Stimulated activated naive CD8-positive, alpha-beta T cell treated with anti-CD3 and anti-CD28 coated beads, Interleukin-15, Interleukin-2, amounts not matched to agents 100 U/mL and 50 U/mL, for 24 hours (primary cell): Measurements from ENCODE around the gene MPL.

Experiments used
- ATAC-seq: fragments of 150-1000 bp; cut with Tn5 transposase; one replicate; pipeline ENCODE4 v1.10.0; 2021
- DNase-seq: peaks from one replicate; pipeline ENCODE4 v3.0.0; 2021

The MPL gene

DNA sequence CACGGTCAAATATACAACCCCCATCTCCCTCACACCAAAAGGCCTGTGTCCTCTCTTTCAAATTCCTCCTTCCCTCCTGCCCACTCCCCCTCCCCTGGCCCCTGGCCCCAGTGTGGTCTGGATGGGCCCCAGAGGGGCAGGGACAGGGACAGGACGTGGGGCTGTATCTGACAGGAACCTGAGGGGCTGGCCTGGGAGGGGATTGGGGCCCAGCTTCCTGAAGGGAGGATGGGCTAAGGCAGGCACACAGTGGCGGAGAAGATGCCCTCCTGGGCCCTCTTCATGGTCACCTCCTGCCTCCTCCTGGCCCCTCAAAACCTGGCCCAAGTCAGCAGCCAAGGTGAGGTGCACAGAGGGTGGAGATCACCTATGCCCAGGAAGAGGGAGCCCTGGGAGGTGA is at the start of gene MPL:
MPL (plus strand) TSS at position 231 of the 400 bp plus-strand sequence; CDS start at position 262, 31 bp downstream.
- DNase-seq (no peak), ATAC-seq (no peak)

DNA sequence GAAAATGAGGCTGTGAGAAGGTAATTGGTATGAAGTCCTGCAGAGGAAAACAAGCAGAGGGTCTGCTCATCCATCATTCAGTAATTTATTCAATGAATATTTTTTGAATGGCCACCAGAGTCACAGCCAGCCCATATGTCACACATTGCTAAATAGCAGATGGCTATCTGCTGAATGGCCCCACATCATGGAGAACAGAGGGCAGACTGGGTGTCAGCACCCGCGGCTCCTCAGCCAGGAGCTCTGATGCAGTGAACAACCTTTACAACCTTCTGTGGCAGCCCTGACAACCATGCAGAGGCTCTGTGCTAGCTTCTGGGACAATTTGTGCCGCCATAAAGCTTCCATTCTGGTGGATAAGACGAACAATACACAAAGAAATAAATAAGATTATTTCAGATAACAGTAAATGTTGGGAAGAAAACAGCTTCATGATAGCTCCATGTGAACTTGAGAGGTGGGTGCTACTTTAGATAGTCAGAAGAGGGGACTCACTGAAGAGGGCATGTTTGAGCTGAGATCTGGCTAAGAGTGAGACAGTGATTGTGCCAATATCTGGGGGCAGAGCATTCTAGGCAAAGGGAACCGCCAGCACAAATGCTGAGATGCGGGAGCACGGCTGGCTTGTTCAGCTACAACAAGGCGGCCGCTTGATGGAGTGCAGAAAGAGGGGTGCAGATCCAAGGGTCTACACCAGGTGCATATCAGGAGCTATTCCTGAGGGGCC is 49.4 kb upstream of the MPL start:
- ATAC-seq (no peak), DNase-seq (no peak)

DNA sequence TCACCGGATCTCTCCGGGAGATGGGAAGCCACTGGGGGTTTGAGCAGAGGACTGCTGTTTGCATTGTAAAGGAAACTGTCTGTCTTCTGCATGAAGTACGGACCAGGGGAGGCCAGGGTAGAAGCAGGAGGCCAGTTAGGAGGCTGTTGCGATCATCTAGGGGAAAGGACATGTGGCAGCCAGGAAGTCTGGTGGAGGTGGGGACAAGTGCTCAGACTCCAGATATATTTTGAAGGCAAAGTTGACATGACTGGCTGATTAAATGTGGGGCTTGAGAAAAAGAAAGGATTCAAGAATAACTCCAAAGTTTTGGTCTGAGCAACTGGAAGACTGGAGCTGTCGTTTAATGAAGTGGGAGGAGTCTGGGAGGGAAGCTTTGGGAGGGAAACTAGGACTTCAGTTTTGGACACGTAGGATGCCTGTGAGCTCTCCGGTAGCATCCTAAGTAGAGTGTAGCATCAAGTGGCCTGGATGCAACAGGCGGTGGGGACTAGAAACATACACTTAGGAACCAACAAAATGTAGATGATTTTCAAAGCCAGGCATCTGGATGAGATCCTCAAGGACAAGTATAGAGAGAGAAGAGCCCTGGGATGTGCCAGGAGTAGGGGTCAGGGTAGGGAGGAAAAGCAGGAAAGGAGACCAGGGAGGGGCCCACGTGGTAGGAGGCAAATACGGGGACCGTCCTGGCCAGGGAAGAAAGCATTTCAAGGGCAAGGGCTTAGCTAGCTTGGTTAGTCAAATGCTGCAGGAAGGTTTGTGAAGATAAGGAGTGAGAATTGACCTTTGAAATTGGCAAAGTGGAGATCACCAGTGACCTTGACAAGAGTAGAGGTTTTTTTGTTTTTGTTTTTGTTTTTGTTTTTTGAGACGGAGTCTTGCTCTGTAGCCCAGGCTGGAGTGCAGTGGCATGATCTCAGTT is 48.6 kb upstream of the MPL start:
- DNase-seq (no peak), ATAC-seq (no peak)

DNA sequence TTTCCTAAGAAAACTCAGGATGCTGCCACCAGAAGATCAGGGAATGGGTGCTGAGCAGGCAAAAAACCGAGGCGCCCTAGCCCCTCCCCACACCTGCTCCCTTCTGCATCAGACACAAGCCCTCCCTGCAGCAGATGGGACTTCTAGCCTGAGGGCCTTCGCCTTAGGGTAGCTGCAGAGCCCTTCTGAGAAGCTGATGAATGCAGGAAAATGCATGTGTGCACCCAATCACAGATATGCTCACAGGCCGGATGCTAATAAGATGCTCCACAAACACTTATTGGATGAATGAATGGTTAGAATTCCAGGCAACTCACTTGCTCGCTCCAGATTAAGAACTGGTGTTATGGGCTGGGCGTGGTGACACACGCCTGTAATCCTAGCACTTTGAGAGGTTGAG is 45.4 kb upstream of the MPL start:
- DNase-seq (no peak), ATAC-seq (no peak)

DNA sequence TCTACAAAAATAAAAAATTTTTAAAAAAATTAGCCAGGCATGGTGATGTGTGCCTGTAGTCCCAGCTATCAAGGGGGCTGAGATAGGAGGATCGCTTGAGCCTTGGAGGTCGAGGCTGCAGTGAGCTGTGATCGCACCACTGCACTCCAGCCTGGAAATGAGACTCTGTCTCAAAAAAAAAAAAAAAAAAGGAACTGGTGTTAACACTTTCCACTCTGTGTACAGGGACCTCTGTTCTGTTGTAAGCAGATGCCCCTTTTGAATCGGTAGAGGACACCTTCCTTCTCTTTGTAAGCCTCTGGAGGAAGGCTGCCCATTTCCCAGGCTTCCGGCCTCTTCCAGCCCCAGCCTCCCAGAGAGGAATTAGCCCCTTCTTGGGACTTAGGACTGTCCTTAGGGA is 44.9 kb upstream of the MPL start:
- ATAC-seq (no peak), DNase-seq (no peak)

DNA sequence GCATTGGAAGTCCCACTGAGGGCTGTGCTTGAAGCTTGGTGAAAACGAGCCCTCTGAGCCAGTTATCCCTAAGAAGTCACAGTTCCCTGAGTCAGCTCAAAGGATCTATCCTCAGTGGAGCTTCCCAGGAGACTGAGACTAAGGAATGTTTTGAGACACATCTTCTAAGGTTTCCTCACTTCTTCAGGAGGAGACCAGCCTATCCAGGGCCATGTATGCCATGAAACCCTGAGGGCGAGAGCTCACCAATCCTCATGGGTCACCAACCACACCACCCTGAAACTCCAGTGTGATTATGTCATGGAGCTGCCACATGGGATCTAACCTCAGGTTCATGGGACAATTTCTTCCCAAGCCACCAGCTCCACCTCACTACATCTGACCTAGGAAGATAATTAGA is 44.4 kb upstream of the MPL start:
- no peak for DNase-seq
- ATAC-seq: no peak

DNA sequence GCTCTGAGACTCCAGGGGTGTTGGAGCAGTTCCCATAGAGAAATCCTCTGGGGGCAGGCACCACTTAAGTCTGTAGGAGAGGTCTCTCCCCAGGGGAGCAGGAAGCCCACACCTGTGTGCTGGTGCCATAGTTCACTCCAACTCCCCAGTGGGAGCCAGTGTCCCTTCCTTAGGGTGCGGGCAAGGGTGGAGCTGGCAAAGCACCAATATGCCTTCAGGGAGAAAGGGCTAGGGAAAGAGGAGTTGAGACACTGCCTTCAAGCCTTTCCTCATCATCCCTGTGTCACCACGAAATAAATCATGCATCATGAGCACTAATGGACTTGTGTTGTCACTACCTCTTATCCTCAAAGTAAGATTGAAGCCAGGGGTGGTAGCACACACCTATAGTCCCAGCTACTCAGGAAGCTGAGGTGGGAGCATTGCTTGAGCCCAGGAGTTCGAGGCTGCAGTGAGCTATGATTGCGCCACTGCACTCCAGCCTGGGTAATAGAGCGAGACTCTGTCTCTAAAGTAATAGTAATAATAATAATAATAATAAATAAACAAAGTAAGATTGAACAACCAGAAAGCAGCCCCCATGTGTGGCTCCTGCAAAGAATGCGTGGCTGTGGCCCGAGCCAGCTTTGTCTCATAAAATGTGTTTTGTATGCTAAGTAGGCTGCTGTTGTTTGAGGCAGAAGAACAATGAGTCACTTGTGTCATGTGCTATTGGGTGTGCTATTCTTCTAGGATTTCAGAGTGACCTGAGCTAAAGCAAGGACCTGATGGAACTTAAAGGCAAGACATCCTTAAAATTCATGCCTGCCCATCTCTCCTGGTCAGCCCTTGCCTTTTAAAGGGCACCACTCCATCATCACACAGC is 43.5 kb upstream of the MPL start:
- ATAC-seq: no peak
- no peak for DNase-seq

DNA sequence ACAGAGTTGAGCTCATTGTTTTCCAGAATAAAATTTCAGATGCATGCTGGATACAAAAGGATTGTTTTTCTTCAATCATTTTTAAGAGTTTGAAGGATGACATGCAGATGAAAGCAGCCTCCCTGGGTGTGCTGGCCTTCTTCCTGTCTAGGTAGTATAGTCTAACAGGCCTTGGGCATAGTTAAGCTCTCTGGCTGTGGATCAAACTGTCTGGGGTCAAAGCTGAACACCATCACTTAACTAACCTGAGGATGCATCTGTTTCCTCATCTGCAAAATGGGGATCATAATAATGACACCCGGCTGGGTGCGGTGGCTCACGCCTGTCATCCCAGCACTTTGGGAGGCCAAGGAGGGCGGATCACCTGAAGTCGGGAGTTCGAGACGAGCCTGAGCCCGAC is 42.9 kb upstream of the MPL start:
- no peak for ATAC-seq

DNA sequence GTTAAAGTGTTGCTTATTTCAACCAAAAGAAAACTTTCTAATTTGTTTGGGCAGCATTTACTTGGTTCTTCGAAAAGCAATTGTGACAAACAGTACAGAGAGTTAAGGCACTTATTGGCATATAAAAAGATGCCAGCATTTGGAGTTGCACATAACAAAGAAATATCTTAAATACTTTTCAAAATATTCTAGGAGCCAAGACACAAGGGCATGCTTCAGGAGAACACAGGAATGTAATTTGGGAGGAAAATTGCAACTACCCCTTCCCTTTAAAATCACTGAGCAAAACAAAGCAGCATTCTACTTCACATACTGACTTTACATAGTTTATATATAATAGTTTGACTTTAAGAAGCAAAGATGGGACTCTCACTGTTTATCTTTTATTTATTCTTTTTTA is 41.4 kb upstream of the MPL start:
- DNase-seq: no peak
- ATAC-seq: no peak

More for the DNA sequence above, 42.9 kb upstream of the MPL start:
- DNase-seq: no peak

DNA sequence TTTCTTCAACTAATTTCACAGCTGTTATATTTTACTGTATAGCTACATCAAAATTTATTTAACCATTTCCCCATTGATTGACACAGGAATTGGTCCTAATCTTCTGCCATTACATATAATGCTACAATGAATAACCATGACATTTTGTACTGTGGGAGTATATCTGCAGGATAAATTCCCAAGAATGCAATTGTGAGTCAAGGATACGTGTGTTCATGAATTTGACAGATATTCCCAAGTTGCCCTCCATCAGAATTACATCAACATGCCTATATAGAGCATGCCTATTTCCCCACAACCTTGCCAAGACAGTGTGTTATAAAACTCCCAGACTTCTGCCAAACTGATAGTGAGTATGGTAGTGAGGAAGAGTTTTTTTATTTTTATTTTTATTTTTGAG is 39.6 kb upstream of the MPL start:
- DNase-seq (no peak), ATAC-seq (no peak)

DNA sequence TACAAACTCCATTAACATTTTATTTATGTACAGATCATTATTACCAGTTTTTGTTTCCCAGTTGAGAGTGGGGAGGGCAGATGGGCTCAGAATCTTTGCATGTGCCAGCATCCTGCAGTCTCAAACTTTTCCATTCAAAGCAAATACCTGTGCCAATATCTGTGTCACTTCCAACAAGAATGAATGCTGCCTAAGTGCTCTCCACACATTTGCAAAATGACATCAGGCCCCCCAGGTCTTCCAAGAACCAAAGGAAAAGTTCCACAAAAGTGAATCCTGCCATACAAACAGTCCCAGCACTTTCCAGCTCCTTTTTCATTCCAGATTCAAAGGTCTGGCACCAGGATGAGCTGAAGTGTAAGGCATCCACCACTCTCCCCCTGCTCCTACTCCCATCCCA is 38.5 kb upstream of the MPL start:
- no peak for DNase-seq
- no peak for ATAC-seq

DNA sequence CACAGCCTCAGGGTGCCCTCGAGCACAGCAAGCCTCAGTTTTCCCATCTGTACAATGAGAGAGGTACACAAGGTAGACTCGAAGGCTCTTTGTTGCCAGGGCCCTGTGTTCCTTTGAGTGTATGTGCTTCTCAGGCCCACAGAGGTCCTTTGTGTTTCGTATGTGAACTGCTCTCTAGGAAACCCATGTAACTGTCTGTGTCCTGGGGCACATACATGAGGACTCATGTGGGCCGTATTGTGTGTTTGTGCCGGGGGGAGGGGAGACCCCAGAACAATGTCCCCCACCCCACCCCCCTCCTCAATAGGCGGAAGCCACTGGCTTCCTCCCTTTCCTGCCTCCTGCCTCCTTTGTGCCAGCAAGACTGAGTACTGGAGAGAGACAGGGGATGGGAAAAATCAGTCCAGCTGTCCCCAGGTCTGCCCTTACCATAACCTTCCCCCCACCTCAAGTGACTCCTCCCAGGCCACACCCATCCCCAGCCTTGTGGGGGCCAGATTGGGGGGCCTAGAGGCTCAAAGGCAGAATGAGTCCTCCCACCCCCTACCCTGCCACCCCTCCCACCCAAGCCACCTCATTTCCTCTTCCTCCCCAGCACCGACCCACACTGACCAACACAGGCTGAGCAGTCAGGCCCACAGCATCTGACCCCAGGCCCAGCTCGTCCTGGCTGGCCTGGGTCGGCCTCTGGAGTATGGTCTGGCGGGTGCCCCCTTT is 37.1 kb upstream of the MPL start, which contains the start of gene TIE1:
TIE1 (plus strand) TSS at position 605 of the 717 bp plus-strand sequence; CDS start at position 695, 90 bp downstream.
- ATAC-seq: no peak
- no peak for DNase-seq

DNA sequence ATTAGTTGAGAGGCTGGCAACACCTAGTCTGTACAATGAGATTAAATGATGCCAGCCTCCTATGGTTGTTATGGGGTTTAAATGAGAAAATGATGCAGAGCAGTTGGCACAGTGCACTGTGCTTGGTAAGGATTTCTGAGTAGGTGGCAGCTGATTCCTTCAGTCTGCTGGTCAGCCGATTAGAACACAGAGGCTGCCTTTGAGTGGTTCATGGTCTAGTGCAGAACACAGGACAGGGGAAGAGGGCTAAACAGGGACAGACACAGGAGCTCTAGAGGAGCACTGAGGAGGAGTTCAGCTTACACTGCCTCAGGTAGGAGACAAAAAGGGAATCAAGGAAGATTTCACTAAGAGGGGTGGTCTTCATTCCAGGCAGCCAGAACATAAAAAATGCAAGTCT is 35.4 kb upstream of the MPL start:
- ATAC-seq: no peak
- no peak for DNase-seq

DNA sequence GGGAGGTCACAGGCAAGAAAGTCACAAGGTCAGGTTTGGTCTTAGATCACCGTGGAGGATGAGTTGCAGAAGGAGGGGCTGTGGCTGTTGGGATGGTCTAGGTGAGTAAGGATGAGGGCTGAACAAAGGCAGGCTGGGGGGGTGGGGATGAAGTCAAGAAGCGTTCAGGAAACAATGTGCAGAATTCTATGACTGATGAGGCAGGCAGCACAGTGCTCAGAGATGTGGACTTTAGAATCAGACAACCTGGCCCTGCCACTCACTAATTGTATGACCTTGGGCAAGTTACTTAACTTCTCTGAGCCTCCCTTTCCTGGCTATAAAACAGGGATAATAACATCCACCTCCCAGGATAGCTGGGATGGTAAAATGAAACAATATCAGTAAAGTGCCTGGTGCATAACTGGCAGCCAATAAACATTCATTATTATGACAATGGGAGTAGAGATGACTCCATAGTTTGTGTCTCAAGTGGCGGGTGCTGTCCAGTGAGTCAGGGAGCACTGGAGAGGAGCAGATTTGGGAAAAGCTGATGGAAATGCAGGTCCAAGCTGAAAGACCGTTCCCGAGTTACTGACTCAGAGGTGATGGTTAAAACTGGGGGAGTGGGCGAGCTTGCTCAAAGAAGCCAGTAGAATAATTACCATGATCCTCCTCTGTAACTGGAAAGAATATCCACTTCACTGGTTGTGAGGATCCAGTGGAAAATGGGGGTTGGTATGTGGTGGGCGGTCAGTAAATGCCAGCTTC is 34.7 kb upstream of the MPL start:
- ATAC-seq: no peak
- no peak for DNase-seq

DNA sequence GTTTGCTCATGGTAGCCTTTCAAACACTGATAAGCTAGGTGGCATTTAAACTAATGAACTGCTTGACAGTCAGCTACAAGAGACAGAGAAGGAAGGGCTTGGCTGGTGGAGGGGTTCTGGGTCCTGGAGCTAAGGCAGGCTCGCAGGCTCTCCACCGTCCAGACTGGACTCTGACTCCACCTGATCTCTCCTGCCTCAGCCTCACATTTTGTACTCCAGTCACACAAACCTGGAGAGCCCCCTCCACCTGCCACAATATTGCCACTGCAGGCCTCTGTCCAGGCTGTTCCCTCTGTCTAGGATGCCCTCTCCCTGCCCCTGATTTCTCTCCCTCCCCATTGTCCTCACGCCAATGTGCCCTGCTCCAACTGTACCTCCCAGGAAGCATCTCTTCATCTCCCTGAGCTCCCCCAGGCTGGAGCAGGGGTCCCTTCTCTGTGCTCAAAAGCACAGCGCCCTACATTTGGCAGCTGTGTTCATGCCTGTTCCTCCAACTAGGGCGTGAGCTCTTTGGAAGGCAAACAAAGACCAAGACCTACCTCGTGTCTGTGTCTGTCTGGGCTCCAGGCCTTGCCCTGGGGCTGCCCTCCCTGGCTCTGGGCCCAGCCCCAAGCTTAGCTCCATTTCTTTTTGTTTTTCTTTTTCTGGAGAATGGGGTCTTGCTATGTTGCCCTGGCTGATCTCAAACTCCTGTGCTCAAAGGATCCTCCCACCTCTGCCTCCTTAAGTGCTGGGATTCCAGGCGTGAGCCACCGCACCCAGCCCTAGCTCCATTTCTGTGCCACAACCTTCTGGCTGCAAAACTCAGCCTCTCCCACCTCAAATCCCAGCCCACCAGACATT is 33.9 kb upstream of the MPL start:
- no peak for DNase-seq
- no peak for ATAC-seq

DNA sequence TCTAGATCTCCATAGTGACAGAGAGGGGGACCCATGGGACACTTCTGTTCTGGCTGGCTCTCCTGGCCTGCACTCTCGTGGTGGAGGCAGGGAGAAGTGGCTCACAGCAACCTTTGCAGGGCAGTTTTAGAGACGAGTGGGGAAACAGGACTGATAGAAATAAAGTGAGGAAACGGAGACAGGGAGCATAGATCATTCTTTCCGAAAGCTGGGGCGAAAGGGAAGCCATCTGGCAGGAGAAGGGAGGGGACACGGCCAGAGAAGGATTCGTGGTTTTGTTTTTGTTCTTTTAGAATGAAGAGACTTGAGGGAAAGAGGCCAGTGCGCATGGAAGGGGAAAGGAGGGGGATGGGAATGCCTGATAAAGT is 33.3 kb upstream of the MPL start:
- DNase-seq (no peak), ATAC-seq (no peak)

DNA sequence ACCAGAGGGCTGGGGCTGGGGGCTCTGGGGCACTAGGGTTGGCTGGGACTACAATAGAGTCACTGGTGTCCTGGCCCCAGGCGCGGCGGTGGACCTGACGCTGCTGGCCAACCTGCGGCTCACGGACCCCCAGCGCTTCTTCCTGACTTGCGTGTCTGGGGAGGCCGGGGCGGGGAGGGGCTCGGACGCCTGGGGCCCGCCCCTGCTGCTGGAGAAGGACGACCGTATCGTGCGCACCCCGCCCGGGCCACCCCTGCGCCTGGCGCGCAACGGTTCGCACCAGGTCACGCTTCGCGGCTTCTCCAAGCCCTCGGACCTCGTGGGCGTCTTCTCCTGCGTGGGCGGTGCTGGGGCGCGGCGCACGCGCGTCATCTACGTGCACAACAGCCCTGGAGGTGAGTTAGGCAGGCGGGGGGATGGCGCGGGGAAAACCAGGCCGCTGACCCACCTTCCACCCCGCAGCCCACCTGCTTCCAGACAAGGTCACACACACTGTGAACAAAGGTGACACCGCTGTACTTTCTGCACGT is 32.8 kb upstream of the MPL start:
- no peak for ATAC-seq
- no peak for DNase-seq

DNA sequence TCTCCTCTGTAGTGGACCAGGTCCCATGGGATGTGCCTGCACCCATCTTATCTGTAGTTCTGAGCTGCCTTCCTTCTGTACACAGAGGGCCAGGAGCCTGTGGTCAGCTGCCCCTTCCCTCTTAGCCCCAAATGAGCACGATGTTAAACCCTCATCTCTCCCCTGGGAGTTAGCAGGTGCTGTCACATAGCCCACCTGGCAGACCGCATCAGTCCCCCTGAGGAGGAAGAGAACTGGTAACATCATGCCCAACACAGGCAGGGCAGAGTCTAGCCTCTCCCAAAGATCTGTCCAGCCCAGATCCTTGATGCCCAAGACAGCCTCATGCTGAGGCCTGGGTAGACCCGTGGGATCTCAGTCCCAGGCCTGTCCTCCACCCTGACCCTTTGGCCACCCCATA is 32.2 kb upstream of the MPL start:
- no peak for ATAC-seq

DNA sequence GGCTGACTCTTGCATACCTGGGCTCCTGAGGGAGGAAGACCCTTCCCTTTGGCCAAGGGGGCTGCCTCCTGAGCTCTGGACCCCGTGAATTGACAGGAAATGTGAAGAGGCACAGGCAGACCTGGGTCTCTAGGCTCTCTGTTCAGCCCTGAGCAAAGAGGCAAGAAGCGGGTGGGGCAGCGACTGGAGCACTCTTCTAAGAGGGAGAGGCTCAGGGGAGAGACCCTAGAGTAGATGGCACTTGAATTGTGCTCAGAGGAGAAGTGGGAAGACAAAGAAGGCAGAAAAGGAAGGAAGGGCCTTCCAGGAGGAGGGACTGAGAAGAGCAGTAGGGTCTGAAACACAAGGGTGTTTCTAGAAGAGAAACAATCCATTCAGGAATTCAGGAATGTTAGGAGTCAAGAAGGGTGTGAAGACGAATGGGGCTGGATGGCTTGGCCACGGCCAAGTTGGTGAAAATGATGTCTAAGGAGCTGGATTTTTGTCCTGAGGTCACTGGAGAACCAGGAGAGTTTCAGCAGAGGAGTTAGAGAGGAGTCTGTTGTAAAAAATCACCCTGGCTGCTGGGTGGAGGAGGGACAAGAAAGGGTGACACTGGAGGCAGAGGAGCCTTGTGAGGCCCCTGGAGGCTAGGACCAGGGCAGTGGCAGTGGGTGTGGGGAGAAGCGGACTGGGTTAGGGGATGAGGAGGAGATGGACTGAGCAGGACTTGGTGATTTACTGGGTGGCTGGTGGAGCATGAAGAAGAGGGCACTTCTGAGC is 31.5 kb upstream of the MPL start:
- ATAC-seq (no peak), DNase-seq (no peak)

More for the DNA sequence above, 32.2 kb upstream of the MPL start:
- no peak for DNase-seq
